Measurements from ENCODE around the gene CCDC146. TPM values are rescaled to one million over a fixed set of nuclear protein-coding genes. Genes with fewer than 3 reads are reported as not detected.

Gene CCDC146
- polyA plus RNA-seq, 1 of the 3 experiments (the other 2 are of a cell fraction), result 2.7 TPM

DNA sequence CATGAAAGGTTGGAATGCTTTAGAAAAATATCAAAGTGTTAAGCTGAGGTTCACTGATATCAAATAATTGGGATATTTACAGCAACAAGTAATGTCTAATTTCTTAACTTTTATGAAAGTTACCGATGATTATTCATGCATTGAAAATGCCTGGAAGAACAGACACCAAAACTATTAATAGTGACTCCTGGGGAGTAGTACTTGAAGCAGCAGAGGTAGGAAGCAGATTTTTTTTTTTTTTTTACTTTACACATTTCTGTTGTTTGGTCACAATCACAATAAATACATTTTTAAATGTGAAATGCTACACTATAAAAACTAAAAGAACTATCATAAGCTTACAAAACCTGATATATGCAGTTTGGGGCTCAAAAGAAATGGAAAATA lies 147.7 kb downstream of the CCDC146 start:
- no peaks in the 10 kb centered on the region for H3K79me2 ChIP-seq (ENCODE audit: insufficient read depth)
- H3K4me3 ChIP-seq (ENCODE audit: low read depth in 2 of 2, low read length in 1 of 2), result no peak overlapping the region
- no peaks in the 10 kb centered on the region for H4K20me1 ChIP-seq (ENCODE audit: insufficient read depth)
- H3F3A ChIP-seq (replicated peaks; ENCODE audit: insufficient read depth), result no peaks in the 10 kb centered on the region
- CTCF ChIA-PET, result interaction anchor here (1.2 to 4.9 kb wide), 2 partner anchors 16 to 23 kb away, joined by 3 to 23 read pairs; no protein-coding TSS in a partner anchor
- WGBS (ENCODE audit: low lambda C conversion rate), result 96% methylated on average over 1 of the region's 1 CpG
- no peaks in the 10 kb centered on the region for H3K27me3 ChIP-seq (ENCODE audit: insufficient read depth)
- no peak overlapping the region for H3K9ac ChIP-seq
- H3K9me3 ChIP-seq, result no peaks in the 10 kb centered on the region
- TF ChIP-seq FOSL2 (IDR thresholded peaks at IDR 0.05; ENCODE audit: borderline replicate concordance, low read depth) (no peak), RFX5 (IDR thresholded peaks at IDR 0.05; ENCODE audit: low read length) (no peak), ELF1 (IDR thresholded peaks at IDR 0.05) (no peak), GABPA (IDR thresholded peaks at IDR 0.05; ENCODE audit: low read depth) (no peak), RCOR1 (IDR thresholded peaks at IDR 0.05; ENCODE audit: low read length) (no peak), EP300 (IDR thresholded peaks at IDR 0.05; ENCODE audit: borderline replicate concordance in 1 of 2, low read depth in 1 of 2, low read length in 1 of 2) (no peak), CHD2 (IDR thresholded peaks at IDR 0.05; ENCODE audit: low read length, partially characterized antibody) (no peak), EZH2phosphoT487 (IDR thresholded peaks at IDR 0.05; ENCODE audit: borderline replicate concordance, low read depth) (no peak)
- TF ChIP-seq, protein P1, sequence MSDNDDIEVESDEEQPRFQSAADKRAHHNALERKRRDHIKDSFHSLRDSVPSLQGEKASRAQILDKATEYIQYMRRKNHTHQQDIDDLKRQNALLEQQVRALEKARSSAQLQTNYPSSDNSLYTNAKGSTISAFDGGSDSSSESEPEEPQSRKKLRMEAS (IDR thresholded peaks at IDR 0.05; ENCODE audit: low read depth), result no peak
- TF ChIP-seq, protein P2, sequence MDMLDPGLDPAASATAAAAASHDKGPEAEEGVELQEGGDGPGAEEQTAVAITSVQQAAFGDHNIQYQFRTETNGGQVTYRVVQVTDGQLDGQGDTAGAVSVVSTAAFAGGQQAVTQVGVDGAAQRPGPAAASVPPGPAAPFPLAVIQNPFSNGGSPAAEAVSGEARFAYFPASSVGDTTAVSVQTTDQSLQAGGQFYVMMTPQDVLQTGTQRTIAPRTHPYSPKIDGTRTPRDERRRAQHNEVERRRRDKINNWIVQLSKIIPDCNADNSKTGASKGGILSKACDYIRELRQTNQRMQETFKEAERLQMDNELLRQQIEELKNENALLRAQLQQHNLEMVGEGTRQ (IDR thresholded peaks at IDR 0.05; ENCODE audit: borderline replicate concordance, low read depth, low read length), result no peak
- H3K4me1 ChIP-seq (ENCODE audit: control insufficient read depth in 1 of 2, insufficient read depth in 2 of 2, low read depth in 1 of 2, low read length in 1 of 2), result no peaks in the 10 kb centered on the region
- no peaks in the 10 kb centered on the region for H3K9me2 ChIP-seq
- no peaks in the 10 kb centered on the region for H3K36me3 ChIP-seq (replicated peaks in 1 of 2; ENCODE audit: control insufficient read depth in 1 of 2, insufficient read depth in 2 of 2, low read length in 1 of 2)
- POLR2A ChIA-PET, result no interaction called here
- no peak overlapping the region; a peak in 1 of 4 replicates for H3K27ac ChIP-seq (ENCODE audit: low read depth in 2 of 2, low read length in 1 of 2)
- H2AFZ ChIP-seq (ENCODE audit: low read depth), result no peak overlapping the region
- H3K4me2 ChIP-seq, result no peak overlapping the region
- no peak for DNase-seq

DNA sequence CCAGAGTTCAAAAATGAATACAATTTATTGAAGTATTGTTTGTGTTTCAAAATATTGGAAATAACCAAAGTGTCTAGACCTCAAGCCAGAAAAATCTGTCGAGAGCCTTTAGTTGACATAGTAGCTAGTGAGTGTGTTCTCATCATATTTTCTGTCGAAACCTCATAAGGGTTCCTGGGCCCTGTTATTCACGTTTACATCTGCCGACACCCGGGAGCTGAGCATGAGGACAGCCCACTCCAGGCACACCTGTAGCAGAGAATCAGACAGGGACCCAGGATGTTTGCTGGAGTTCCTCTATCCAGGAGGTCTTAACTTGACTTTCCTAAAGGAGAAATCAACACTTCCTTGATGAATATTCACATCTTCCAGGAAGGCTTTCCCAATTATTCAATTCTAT lies 149.4 kb downstream of the CCDC146 start:
- Histone ChIP-seq H3K4me2 (no peak overlapping the region), H3K9me2 (no peaks in the 10 kb centered on the region), H3F3A (replicated peaks; ENCODE audit: insufficient read depth) (no peaks in the 10 kb centered on the region), H2AFZ (ENCODE audit: low read depth) (no peak overlapping the region), H4K20me1 (ENCODE audit: insufficient read depth) (no peaks in the 10 kb centered on the region), H3K4me1 (ENCODE audit: control insufficient read depth in 1 of 2, insufficient read depth in 2 of 2, low read depth in 1 of 2, low read length in 1 of 2) (no peaks in the 10 kb centered on the region), H3K36me3 (replicated peaks in 1 of 2; ENCODE audit: control insufficient read depth in 1 of 2, insufficient read depth in 2 of 2, low read length in 1 of 2) (no peaks in the 10 kb centered on the region), H3K27me3 (ENCODE audit: insufficient read depth) (no peaks in the 10 kb centered on the region), H3K79me2 (ENCODE audit: insufficient read depth) (no peaks in the 10 kb centered on the region), H3K27ac (ENCODE audit: low read depth in 2 of 2, low read length in 1 of 2) (no peak overlapping the region), H3K9ac (no peak overlapping the region), H3K4me3 (ENCODE audit: low read depth in 2 of 2, low read length in 1 of 2) (no peak overlapping the region), H3K9me3 (no peaks in the 10 kb centered on the region)
- TF ChIP-seq, protein P3, sequence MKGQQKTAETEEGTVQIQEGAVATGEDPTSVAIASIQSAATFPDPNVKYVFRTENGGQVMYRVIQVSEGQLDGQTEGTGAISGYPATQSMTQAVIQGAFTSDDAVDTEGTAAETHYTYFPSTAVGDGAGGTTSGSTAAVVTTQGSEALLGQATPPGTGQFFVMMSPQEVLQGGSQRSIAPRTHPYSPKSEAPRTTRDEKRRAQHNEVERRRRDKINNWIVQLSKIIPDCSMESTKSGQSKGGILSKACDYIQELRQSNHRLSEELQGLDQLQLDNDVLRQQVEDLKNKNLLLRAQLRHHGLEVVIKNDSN (IDR thresholded peaks at IDR 0.05; ENCODE audit: borderline replicate concordance, low read depth), result no peak
- no peak for TF ChIP-seq TCF12 (IDR thresholded peaks at IDR 0.05)
- TF ChIP-seq POLR2AphosphoS5 (IDR thresholded peaks at IDR 0.05; ENCODE audit: low read depth, low read length), result no peak
- TF ChIP-seq, protein P4, sequence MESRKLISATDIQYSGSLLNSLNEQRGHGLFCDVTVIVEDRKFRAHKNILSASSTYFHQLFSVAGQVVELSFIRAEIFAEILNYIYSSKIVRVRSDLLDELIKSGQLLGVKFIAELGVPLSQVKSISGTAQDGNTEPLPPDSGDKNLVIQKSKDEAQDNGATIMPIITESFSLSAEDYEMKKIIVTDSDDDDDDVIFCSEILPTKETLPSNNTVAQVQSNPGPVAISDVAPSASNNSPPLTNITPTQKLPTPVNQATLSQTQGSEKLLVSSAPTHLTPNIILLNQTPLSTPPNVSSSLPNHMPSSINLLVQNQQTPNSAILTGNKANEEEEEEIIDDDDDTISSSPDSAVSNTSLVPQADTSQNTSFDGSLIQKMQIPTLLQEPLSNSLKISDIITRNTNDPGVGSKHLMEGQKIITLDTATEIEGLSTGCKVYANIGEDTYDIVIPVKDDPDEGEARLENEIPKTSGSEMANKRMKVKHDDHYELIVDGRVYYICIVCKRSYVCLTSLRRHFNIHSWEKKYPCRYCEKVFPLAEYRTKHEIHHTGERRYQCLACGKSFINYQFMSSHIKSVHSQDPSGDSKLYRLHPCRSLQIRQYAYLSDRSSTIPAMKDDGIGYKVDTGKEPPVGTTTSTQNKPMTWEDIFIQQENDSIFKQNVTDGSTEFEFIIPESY (IDR thresholded peaks at IDR 0.05; ENCODE audit: borderline replicate concordance, low read depth), result no peak
- TF ChIP-seq, protein P2 (IDR thresholded peaks at IDR 0.05; ENCODE audit: borderline replicate concordance, low read depth, low read length), result no peak
- TF ChIP-seq NRF1 (IDR thresholded peaks at IDR 0.05; ENCODE audit: low read depth, low read length), result no peak
- TF ChIP-seq MXI1 (IDR thresholded peaks at IDR 0.05; ENCODE audit: low read depth, low read length), result no peak
- TF ChIP-seq RCOR1 (IDR thresholded peaks at IDR 0.05; ENCODE audit: low read length), result no peak
- TF ChIP-seq YY1 (IDR thresholded peaks at IDR 0.05; ENCODE audit: low read depth), result no peak
- TF ChIP-seq, protein P5, sequence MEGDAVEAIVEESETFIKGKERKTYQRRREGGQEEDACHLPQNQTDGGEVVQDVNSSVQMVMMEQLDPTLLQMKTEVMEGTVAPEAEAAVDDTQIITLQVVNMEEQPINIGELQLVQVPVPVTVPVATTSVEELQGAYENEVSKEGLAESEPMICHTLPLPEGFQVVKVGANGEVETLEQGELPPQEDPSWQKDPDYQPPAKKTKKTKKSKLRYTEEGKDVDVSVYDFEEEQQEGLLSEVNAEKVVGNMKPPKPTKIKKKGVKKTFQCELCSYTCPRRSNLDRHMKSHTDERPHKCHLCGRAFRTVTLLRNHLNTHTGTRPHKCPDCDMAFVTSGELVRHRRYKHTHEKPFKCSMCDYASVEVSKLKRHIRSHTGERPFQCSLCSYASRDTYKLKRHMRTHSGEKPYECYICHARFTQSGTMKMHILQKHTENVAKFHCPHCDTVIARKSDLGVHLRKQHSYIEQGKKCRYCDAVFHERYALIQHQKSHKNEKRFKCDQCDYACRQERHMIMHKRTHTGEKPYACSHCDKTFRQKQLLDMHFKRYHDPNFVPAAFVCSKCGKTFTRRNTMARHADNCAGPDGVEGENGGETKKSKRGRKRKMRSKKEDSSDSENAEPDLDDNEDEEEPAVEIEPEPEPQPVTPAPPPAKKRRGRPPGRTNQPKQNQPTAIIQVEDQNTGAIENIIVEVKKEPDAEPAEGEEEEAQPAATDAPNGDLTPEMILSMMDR (IDR thresholded peaks at IDR 0.05), result no peak
- TF ChIP-seq, protein P1 (IDR thresholded peaks at IDR 0.05; ENCODE audit: low read depth), result no peak
- TF ChIP-seq RFX5 (IDR thresholded peaks at IDR 0.05; ENCODE audit: low read length), result no peak
- no peak for TF ChIP-seq GATA2 (CRISPR knock-in tag; IDR thresholded peaks at IDR 0.05)
- no peak for TF ChIP-seq GABPA (IDR thresholded peaks at IDR 0.05; ENCODE audit: low read depth)
- no peak for TF ChIP-seq FOSL2 (IDR thresholded peaks at IDR 0.05; ENCODE audit: borderline replicate concordance, low read depth)
- no peak for TF ChIP-seq SMC3 (IDR thresholded peaks at IDR 0.05; ENCODE audit: low read depth, low read length)
- POLR2A ChIA-PET, result no interaction called here
- CTCF ChIA-PET, result interaction anchor here (1.4 to 4.9 kb wide), 2 partner anchors 24 to 25 kb away, joined by 3 to 23 read pairs; no protein-coding TSS in a partner anchor
- no peak for DNase-seq
- 87% methylated on average over 5 of the region's 5 CpGs for WGBS (ENCODE audit: low lambda C conversion rate)
